Body of pancreas (tissue), 4 donors: ENCODE measurements around the gene SPATA31A1. TPM values are rescaled to one million over a fixed set of nuclear protein-coding genes. Genes with fewer than 3 reads are reported as not detected.
"Not testable (repeated sequence)": the region's sequence is repeated elsewhere in the genome, so short reads cannot be mapped to it uniquely, and the experiment has no call there.

ENCODE experiments used
- ATAC-seq: fragments of 150-250 bp; one replicate; pipeline ENCODE4 v1.9.1; 2016
- DNase-seq, 4 donors: peaks; one replicate each; pipeline ENCODE4 v3.0.0-alpha.2; 2019
- H3K27ac ChIP-seq, 4 donors: fragments of 200-600 bp; sonication (generic); 1 replicate in 3 of 4; 2 replicates in 1 of 4; pipeline versions ENCODE4 v1.5.1 to v1.6.1; 2016 to 2019; ENCODE audit warnings: mild to moderate bottlenecking in 1 of 4, mixed read lengths in 1 of 4, moderate library complexity in 1 of 4
- H3K27me3 ChIP-seq, 2 donors: fragments of 200-600 bp; sonication (generic); one replicate each; pipeline ENCODE4 v1.6.0; 2016; ENCODE audit warnings: mild to moderate bottlenecking in 1 of 2
- H3K36me3 ChIP-seq, 2 donors: fragments of 200-600 bp; sonication (generic); replicated peaks in 1 of 2; 2 replicates each; pipeline ENCODE4 v1.5.1; 2016; ENCODE audit warnings: low read depth in 2 of 2; ENCODE audit not compliant: insufficient read depth in 1 of 2
- H3K4me1 ChIP-seq: fragments of 200-600 bp; sonication (generic); one replicate; pipeline ENCODE4 v1.6.0; 2016
- H3K4me3 ChIP-seq, 2 donors: fragments of 200-600 bp; sonication (generic); 1 replicate in 1 of 2; 2 replicates in 1 of 2; pipeline ENCODE4 v1.5.1; 2016 to 2019
- H3K9me3 ChIP-seq, 3 donors: fragments of 200-600 bp; sonication (generic); 1 replicate in 2 of 3; 2 replicates in 1 of 3; pipeline ENCODE4 v1.5.1; 2016
- WGBS, 2 donors: methylation state at CpG; one replicate each; pipeline ENCODE4 v1.1.5; 2017; 5-methylcytosine and 5-hydroxymethylcytosine counted together
- intact Hi-C: fragments of 100-400 bp; cut with DNase I; formaldehyde crosslinking; loops from one replicate; pipeline ENCODE4 v1.15.1; 2023
- total RNA-seq, 2 donors: library from RNA; depleted of rRNA; stranded (reverse); fragments of >200 nt; gene quantifications; one replicate each; pipeline ENCODE4 v1.1.0, GENCODE V29; 2016

The SPATA31A1 gene
- total RNA-seq: not detected

- H3K4me1 ChIP-seq, H3K27ac ChIP-seq, H3K36me3 ChIP-seq, DNase-seq, intact Hi-C loops, ATAC-seq, H3K27me3 ChIP-seq, H3K4me3 ChIP-seq, H3K9me3 ChIP-seq: not testable (repeated sequence)
- 89% methylated on average over 1 of the region's 6 CpGs; no CpG with 5 or more reads in 1 of the 2 donors for WGBS, 2 donors
These were observed at the start of gene SPATA31A1 for GRCh38 chr9:39355369-39355768. SPATA31A1 (plus strand) TSS chr9:39355669; CDS start chr9:39355731, 62 bp downstream.

- H3K4me3 ChIP-seq, H3K27ac ChIP-seq, intact Hi-C loops, H3K36me3 ChIP-seq, ATAC-seq, DNase-seq, H3K27me3 ChIP-seq, H3K9me3 ChIP-seq, H3K4me1 ChIP-seq: not testable (repeated sequence)
- WGBS, 2 donors: no CpG with 5 or more reads among the region's 2 CpGs
These were observed 52.1 kb downstream of the SPATA31A1 start for GRCh38 chr9:39407261-39408204.

GRCh38 chr9:39411254-39411940 is 55.9 kb downstream of the SPATA31A1 start:
- H3K27me3 ChIP-seq, H3K9me3 ChIP-seq, DNase-seq, intact Hi-C loops, H3K27ac ChIP-seq, H3K4me3 ChIP-seq, ATAC-seq, H3K36me3 ChIP-seq, H3K4me1 ChIP-seq: not testable (repeated sequence)
- no CpG with 5 or more reads among the region's 1 CpG for WGBS, 2 donors

Other genes with a start within 250 kb of the SPATA31A1 start
- gene CNTNAP3, start 67.5 kb upstream of the SPATA31A1 start, total RNA-seq: 10 to 100 TPM in 1 of 2 donors, 1 to 10 TPM in 1; 2.1 to 14.2 TPM